H1 (cell line): ENCODE measurements around the gene PLSCR5. TPM values are rescaled to one million over a fixed set of nuclear protein-coding genes. Genes with fewer than 3 reads are reported as not detected.

Source experiments
- CTCF ChIA-PET: fragments of 300-600 bp; sonication (Branson Sonifier 250); formaldehyde crosslinking; loops from one replicate; lab custom pipeline; 2021; ENCODE audit not compliant: partially characterized antibody; lab: Charles Lee
- POLR2A ChIA-PET: fragments of 300-600 bp; sonication (Branson Sonifier 250); formaldehyde crosslinking; loops from one replicate; lab custom pipeline; 2021; ENCODE audit warnings: inconsistent platforms; ENCODE audit not compliant: partially characterized antibody; lab: Charles Lee
- DNase-seq, 2 experiments: peaks; one replicate each; pipeline versions ENCODE4 v3.0.0 to v3.0.0-alpha.2; 2010 to 2022; ENCODE audit warnings: low spot score in 2 of 2, low read depth in 1 of 2, mixed read lengths in 1 of 2
- FAIRE-seq: peaks from 2 replicates; lab custom pipeline; 2011; peaks lifted over from hg19 to GRCh38; lab: Jason Lieb, UNC
- H2AFZ ChIP-seq: 2 replicates; pipeline ENCODE4 v1.8.1; 2012; ENCODE audit warnings: low read length, inconsistent platforms
- H2AK5ac ChIP-seq: 2 replicates; pipeline ENCODE4 v1.6.1; 2013; ENCODE audit warnings: low read depth, low read length
- H2BK120ac ChIP-seq: replicated peaks from 2 replicates; pipeline ENCODE3; 2013; ENCODE audit warnings: low read depth, low read length, inconsistent platforms
- H2BK12ac ChIP-seq: 2 replicates; pipeline ENCODE4 v1.6.1; 2013; ENCODE audit warnings: low read depth, low read length
- H2BK15ac ChIP-seq: 2 replicates; pipeline ENCODE4 v1.6.1; 2013; ENCODE audit warnings: low read length
- H2BK20ac ChIP-seq: 2 replicates; pipeline ENCODE4 v1.6.1; 2013; ENCODE audit warnings: low read length
- H2BK5ac ChIP-seq: 2 replicates; pipeline ENCODE4 v1.6.1; 2013; ENCODE audit warnings: low read depth, low read length
- H3K14ac ChIP-seq: 2 replicates; pipeline ENCODE4 v1.6.1; 2013; ENCODE audit warnings: inconsistent platforms; ENCODE audit not compliant: insufficient read length
- H3K18ac ChIP-seq: 2 replicates; pipeline ENCODE4 v1.6.1; 2013; ENCODE audit warnings: low read length; ENCODE audit errors: extremely low read depth
- H3K23ac ChIP-seq: 2 replicates; pipeline ENCODE4 v1.6.1; 2013; ENCODE audit warnings: inconsistent platforms; ENCODE audit not compliant: insufficient read length
- H3K23me2 ChIP-seq: 2 replicates; pipeline ENCODE4 v1.6.1; 2013; ENCODE audit warnings: low read depth, low read length
- H3K27ac ChIP-seq: 2 replicates; pipeline ENCODE4 v1.6.1; 2011; ENCODE audit warnings: low read depth, low read length, inconsistent platforms
- H3K27me3 ChIP-seq, 4 experiments: replicated peaks in 1 of 4; 1 replicate in 1 of 4; 2 replicates in 3 of 4; pipeline versions ENCODE4 v1.6.1 to v1.8.1; 2011 to 2013; ENCODE audit warnings: low read length in 3 of 4, mild to moderate bottlenecking in 3 of 4, inconsistent platforms in 2 of 4, mixed read lengths in 2 of 4, moderate library complexity in 1 of 4; ENCODE audit not compliant: control insufficient read depth in 3 of 4, insufficient read depth in 3 of 4; ENCODE audit errors: extremely low read depth in 1 of 4
- H3K36me3 ChIP-seq, 4 experiments: 2 replicates each; pipeline versions ENCODE4 v1.6.1 to v1.8.1; 2011 to 2013; ENCODE audit warnings: mild to moderate bottlenecking in 4 of 4, low read length in 3 of 4, moderate library complexity in 2 of 4, control low read depth in 1 of 4, inconsistent platforms in 1 of 4; ENCODE audit not compliant: insufficient read depth in 4 of 4, control insufficient read depth in 2 of 4
- H3K4ac ChIP-seq: replicated peaks from 2 replicates; pipeline ENCODE3; 2013; ENCODE audit warnings: low read length, low read depth, mixed read lengths, inconsistent platforms; ENCODE audit not compliant: insufficient read length
- H3K4me1 ChIP-seq, 4 experiments: replicated peaks in 1 of 4; 1 replicate in 1 of 4; 2 replicates in 3 of 4; pipeline versions ENCODE4 v1.6.1 to v1.8.1; 2011 to 2013; ENCODE audit warnings: low read length in 3 of 4, inconsistent platforms in 2 of 4, mixed read lengths in 1 of 4; ENCODE audit not compliant: insufficient read depth in 4 of 4, control insufficient read depth in 3 of 4
- H3K4me2 ChIP-seq, 2 experiments: 2 replicates each; pipeline versions ENCODE4 v1.6.1 to v1.8.1; 2011 to 2013; ENCODE audit warnings: low read depth in 2 of 2, low read length in 2 of 2, control low read depth in 1 of 2, inconsistent platforms in 1 of 2, mild to moderate bottlenecking in 1 of 2; ENCODE audit not compliant: insufficient read depth in 1 of 2
- H3K4me3 ChIP-seq, 4 experiments: fragments of 200-600, 300-600 bp in 1 of 4; sonication (generic), shearing (Covaris generic), sonication (Bioruptor Twin) in 1 of 4; 2 replicates each; pipeline versions ENCODE4 v1.5.1 to v1.8.1; 2011 to 2016; ENCODE audit warnings: low read length in 4 of 4, low read depth in 3 of 4, control low read depth in 2 of 4, inconsistent platforms in 2 of 4, mild to moderate bottlenecking in 2 of 4, mixed read lengths in 1 of 4, moderate library complexity in 1 of 4; ENCODE audit not compliant: insufficient read depth in 2 of 4; ENCODE audit errors: extremely low read depth in 1 of 4
- H3K56ac ChIP-seq: replicated peaks from 2 replicates; pipeline ENCODE3; 2013; ENCODE audit warnings: low read depth, mild to moderate bottlenecking, mixed read lengths, low read length, inconsistent platforms; ENCODE audit not compliant: insufficient read length
- H3K79me1 ChIP-seq: 2 replicates; pipeline ENCODE4 v1.6.1; 2013; ENCODE audit warnings: low read depth, low read length, control low read depth
- H3K79me2 ChIP-seq, 2 experiments: 2 replicates each; pipeline versions ENCODE4 v1.6.1 to v1.8.1; 2012 to 2013; ENCODE audit warnings: low read length in 2 of 2, mild to moderate bottlenecking in 2 of 2, inconsistent platforms in 1 of 2; ENCODE audit not compliant: insufficient read depth in 2 of 2, control insufficient read depth in 1 of 2
- H3K9ac ChIP-seq, 4 experiments: replicated peaks in 1 of 4; 1 replicate in 1 of 4; 2 replicates in 3 of 4; pipeline versions ENCODE4 v1.6.1 to v1.8.1; 2011 to 2013; ENCODE audit warnings: low read depth in 3 of 4, low read length in 3 of 4, control low read depth in 2 of 4, mild to moderate bottlenecking in 2 of 4, moderate library complexity in 2 of 4, inconsistent platforms in 1 of 4; ENCODE audit errors: extremely low read depth in 1 of 4
- H3K9me3 ChIP-seq, 2 experiments: 2 replicates each; pipeline versions ENCODE4 v1.6.1 to v1.8.1; 2012 to 2013; ENCODE audit warnings: mild to moderate bottlenecking in 2 of 2, moderate library complexity in 2 of 2, control low read depth in 1 of 2, inconsistent platforms in 1 of 2, low read depth in 1 of 2, low read length in 1 of 2, mixed read lengths in 1 of 2; ENCODE audit not compliant: insufficient read depth in 2 of 2
- H4K20me1 ChIP-seq, 2 experiments: replicated peaks in 1 of 2; 2 replicates each; pipeline versions ENCODE3 to v1.8.1; 2011 to 2013; ENCODE audit warnings: inconsistent platforms in 2 of 2, low read length in 2 of 2, mild to moderate bottlenecking in 1 of 2; ENCODE audit not compliant: insufficient read depth in 2 of 2, control insufficient read depth in 1 of 2
- H4K5ac ChIP-seq: 2 replicates; pipeline ENCODE4 v1.6.1; 2013; ENCODE audit warnings: low read length, low read depth, mixed read lengths, inconsistent platforms; ENCODE audit not compliant: insufficient read length
- H4K8ac ChIP-seq: 2 replicates; pipeline ENCODE4 v1.8.0; 2013; ENCODE audit warnings: mild to moderate bottlenecking, moderate library complexity, low read length, inconsistent platforms; ENCODE audit not compliant: insufficient read depth; ENCODE audit errors: extremely low read depth
- H4K91ac ChIP-seq: replicated peaks from 2 replicates; pipeline ENCODE3; 2013; ENCODE audit warnings: low read length, mixed read lengths, inconsistent platforms; ENCODE audit not compliant: insufficient read length
- BACH1 ChIP-seq: IDR thresholded peaks from 2 replicates; pipeline ENCODE4 v1.6.1; 2012; ENCODE audit warnings: low read length, improper control_type of control experiment
- BCL11A ChIP-seq, 2 experiments: IDR thresholded peaks; one replicate each; pipeline ENCODE4 v1.6.1; 2011; ENCODE audit warnings: low read depth in 2 of 2, low read length in 2 of 2, mild to moderate bottlenecking in 2 of 2
- CREB1 ChIP-seq: IDR thresholded peaks from 2 replicates; pipeline ENCODE4 v1.6.1; 2012; ENCODE audit warnings: inconsistent platforms
- EP300 ChIP-seq, 2 experiments: IDR thresholded peaks; 1 replicate in 1 of 2; 2 replicates in 1 of 2; pipeline ENCODE4 v1.6.1; 2011 to 2012; ENCODE audit warnings: low read depth in 2 of 2, low read length in 2 of 2, mild to moderate bottlenecking in 2 of 2, borderline replicate concordance in 1 of 2, inconsistent platforms in 1 of 2, moderate library complexity in 1 of 2
- GTF2F1 ChIP-seq: IDR thresholded peaks from 2 replicates; pipeline ENCODE4 v1.6.1; 2012; ENCODE audit warnings: low read depth, low read length, improper control_type of control experiment, borderline replicate concordance
- JUN ChIP-seq: IDR thresholded peaks from 2 replicates; pipeline ENCODE4 v1.6.1; 2011; ENCODE audit warnings: low read depth, mild to moderate bottlenecking, improper control_type of control experiment, low read length
- KDM5A ChIP-seq: fragments of 200-600 bp; IDR thresholded peaks from 2 replicates; pipeline ENCODE4 v1.7.1; 2012; ENCODE audit warnings: mild to moderate bottlenecking, low read length, inconsistent platforms, mixed read lengths
- POLR2AphosphoS5 ChIP-seq: IDR thresholded peaks from 2 replicates; pipeline ENCODE4 v1.6.1; 2011; ENCODE audit warnings: low read depth, low read length
- POU5F1 ChIP-seq: IDR thresholded peaks from 2 replicates; pipeline ENCODE4 v1.6.1; 2011; ENCODE audit warnings: low read depth, mild to moderate bottlenecking, low read length, moderate library complexity
- RXRA ChIP-seq: IDR thresholded peaks from 2 replicates; pipeline ENCODE4 v1.6.1; 2011; ENCODE audit warnings: low read depth, mild to moderate bottlenecking, low read length, moderate library complexity; ENCODE audit not compliant: insufficient read depth
- SIX5 ChIP-seq: IDR thresholded peaks from 2 replicates; pipeline ENCODE4 v1.6.1; 2011; ENCODE audit warnings: mild to moderate bottlenecking, low read depth, low read length
- TCF12 ChIP-seq: IDR thresholded peaks from 2 replicates; pipeline ENCODE4 v1.6.1; 2011; ENCODE audit warnings: low read depth, mild to moderate bottlenecking, low read length
- TEAD4 ChIP-seq: IDR thresholded peaks from 2 replicates; pipeline ENCODE4 v1.6.1; 2012; ENCODE audit warnings: low read depth, low read length, inconsistent platforms, mixed read lengths
- polyA plus RNA-seq, 7 experiments: library from polyadenylated mRNA; depleted of rRNA in 3 of 7; stranded (reverse) in 5 of 7; unstranded in 2 of 7; fragments of >200 nt in 5 of 7; fragments of 200-250 nt in 2 of 7; gene quantifications; 1 replicate in 5 of 7; 2 replicates in 1 of 7; 4 replicates in 1 of 7; pipeline versions ENCODE4 v1.2.1 to v1.2.3, GENCODE V29; 2011 to 2013; ENCODE audit warnings: missing spikeins in 2 of 7, mixed read lengths in 2 of 7
- total RNA-seq: library from RNA; stranded (reverse); fragmentation: NEBNext Ultra II Directional; extraction: Animal tissue kit (Norgen Biotek cat#: 25700); gene quantifications from 2 replicates; pipeline ENCODE4 v1.2.1, GENCODE V29; 2021
- TF ChIP-seq, protein P1 (sequence below): IDR thresholded peaks from 2 replicates; pipeline ENCODE4 v1.6.1; 2012; ENCODE audit warnings: inconsistent platforms

The PLSCR5 gene
- total and polyA plus RNA-seq, 2 of the 8 experiments (the other 6 are each of a cell fraction or from before 2014, with no cell fraction given): not detected

DNA sequence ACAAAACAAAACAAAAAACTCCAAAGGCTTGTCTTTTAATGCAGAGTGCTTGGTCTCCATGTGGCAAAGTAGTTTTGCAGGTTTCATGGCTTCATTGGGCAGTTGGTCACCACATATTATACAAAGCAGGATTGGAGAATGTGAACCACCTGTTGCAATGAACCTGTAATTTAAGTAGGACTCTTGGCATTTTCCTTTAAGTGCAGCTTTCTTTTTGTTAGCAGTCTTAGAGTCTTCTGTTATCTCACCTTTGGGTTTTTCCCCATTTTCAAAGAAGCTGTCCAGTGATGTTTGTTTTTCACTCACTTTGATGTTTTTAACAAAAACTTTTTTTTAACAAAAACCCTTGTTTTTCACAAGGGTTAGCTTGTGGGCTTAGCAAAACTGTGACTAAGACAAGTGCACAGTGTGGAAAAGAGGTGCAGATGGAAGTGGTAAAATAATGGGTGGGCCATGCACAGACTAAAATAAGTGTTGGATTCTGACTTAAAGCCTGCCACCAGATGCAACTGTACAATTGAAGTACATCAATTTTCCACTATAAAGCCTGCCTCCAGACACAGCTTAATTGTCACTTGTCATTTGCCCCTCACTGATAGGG is 57.8 kb downstream of the PLSCR5 start:
- H3K9ac ChIP-seq: no peak overlapping the region
- CTCF ChIA-PET: no interaction called here

More for the DNA sequence above, 57.8 kb downstream of the PLSCR5 start:
- Histone ChIP-seq H3K79me1 (no peaks in the 10 kb centered on the region), H3K79me2 (peaks cover 0 to 16% of the 10 kb centered on the region in 2 experiments; a peak in 2 of 4 replicates), H3K4me3 (no peak overlapping the region), H2AFZ (no peak overlapping the region), H3K27me3 (no peaks in the 10 kb centered on the region), H4K5ac (no peak overlapping the region), H3K23me2 (no peaks in the 10 kb centered on the region; the same call in 1 of the 2 replicates), H2BK12ac (no peak overlapping the region), H3K23ac (no peak overlapping the region), H2BK20ac (no peak overlapping the region), H3K36me3 (no peaks in the 10 kb centered on the region), H3K18ac (no peak overlapping the region), H2AK5ac (no peak overlapping the region), H3K27ac (no peak overlapping the region), H2BK15ac (no peak overlapping the region), H4K91ac (no peak overlapping the region), H2BK5ac (no peak overlapping the region), H3K4ac (no peak overlapping the region), H3K4me2 (no peak overlapping the region), H4K20me1 (peaks cover 0 to 5% of the 10 kb centered on the region in 2 experiments), H3K56ac (no peak overlapping the region), H2BK120ac (no peak overlapping the region), H3K9me3 (no peaks in the 10 kb centered on the region), H3K4me1 (peaks cover 0 to 8% (median under 1%) of the 10 kb centered on the region in 4 experiments; a peak in 2 of 7 replicates), H3K14ac (no peak overlapping the region), H4K8ac (no peak overlapping the region)
- DNase-seq: no peak
- POLR2A ChIA-PET: interaction anchor here (0.7 kb wide), 1 partner anchor 432 kb away, joined by 3 read pairs; no protein-coding TSS in a partner anchor
- TF ChIP-seq BCL11A (IDR thresholded peaks at IDR 0.05; ENCODE audit: low read depth in 2 of 2, low read length in 2 of 2): no peak
- no peak for TF ChIP-seq BACH1
- TF ChIP-seq KDM5A: no peak
- no peak for TF ChIP-seq GTF2F1
- TF ChIP-seq JUN: no peak
- no peak for TF ChIP-seq POLR2AphosphoS5
- TF ChIP-seq SIX5: no peak
- TF ChIP-seq CREB1: no peak
- TF ChIP-seq, protein P1, sequence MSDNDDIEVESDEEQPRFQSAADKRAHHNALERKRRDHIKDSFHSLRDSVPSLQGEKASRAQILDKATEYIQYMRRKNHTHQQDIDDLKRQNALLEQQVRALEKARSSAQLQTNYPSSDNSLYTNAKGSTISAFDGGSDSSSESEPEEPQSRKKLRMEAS: no peak
- no peak for TF ChIP-seq TEAD4
- no peak for TF ChIP-seq EP300 (IDR thresholded peaks at IDR 0.05; ENCODE audit: borderline replicate concordance in 1 of 2, low read depth in 2 of 2, low read length in 2 of 2)
- no peak for TF ChIP-seq TCF12
- no peak for TF ChIP-seq POU5F1
- TF ChIP-seq RXRA: no peak
- no peak for FAIRE-seq
